Liver (tissue), 9 donors: Measurements from ENCODE around the gene FTCD. TPM values are rescaled to one million over a fixed set of nuclear protein-coding genes. Genes with fewer than 3 reads are reported as not detected.
"Not testable (repeated sequence)": the region's sequence is repeated elsewhere in the genome, so short reads cannot be mapped to it uniquely, and the experiment has no call there.

Experiments used
- DNase-seq: peaks from one replicate; pipeline ENCODE4 v3.0.0-alpha.2; 2017; ENCODE audit warnings: low spot score
- H3K27ac ChIP-seq, 2 donors: one replicate each; pipeline ENCODE4 v1.7.0; 2013; ENCODE audit warnings: inconsistent platforms in 2 of 2, low read length in 2 of 2, control low read depth in 1 of 2, low read depth in 1 of 2, mild to moderate bottlenecking in 1 of 2
- H3K27me3 ChIP-seq, 4 donors: one replicate each; pipeline versions ENCODE4 v1.6.1 to v1.7.0; 2013; ENCODE audit warnings: low read length in 3 of 4, inconsistent platforms in 1 of 4, mild to moderate bottlenecking in 1 of 4, moderate library complexity in 1 of 4; ENCODE audit not compliant: control insufficient read depth in 4 of 4, insufficient read depth in 4 of 4
- H3K36me3 ChIP-seq, 4 donors: one replicate each; pipeline versions ENCODE4 v1.6.1 to v1.7.0; 2013; ENCODE audit warnings: low read length in 3 of 4, mild to moderate bottlenecking in 3 of 4, low read depth in 1 of 4, moderate library complexity in 1 of 4; ENCODE audit not compliant: control insufficient read depth in 4 of 4, insufficient read depth in 3 of 4
- H3K4me1 ChIP-seq, 4 donors: one replicate each; pipeline versions ENCODE4 v1.6.1 to v1.7.0; 2013; ENCODE audit warnings: low read length in 3 of 4, mild to moderate bottlenecking in 3 of 4, moderate library complexity in 1 of 4; ENCODE audit not compliant: control insufficient read depth in 4 of 4, insufficient read depth in 4 of 4
- H3K4me3 ChIP-seq, 3 donors: one replicate each; pipeline versions ENCODE4 v1.6.1 to v1.7.0; 2013; ENCODE audit warnings: low read length in 3 of 3, control low read depth in 1 of 3, low read depth in 1 of 3, mild to moderate bottlenecking in 1 of 3
- H3K9ac ChIP-seq, 2 donors: one replicate each; pipeline ENCODE4 v1.7.0; 2013; ENCODE audit warnings: low read length in 2 of 2, mild to moderate bottlenecking in 2 of 2, moderate library complexity in 2 of 2, control low read depth in 1 of 2, low read depth in 1 of 2
- H3K9me3 ChIP-seq, 4 donors: one replicate each; pipeline versions ENCODE4 v1.6.1 to v1.7.0; 2013; ENCODE audit warnings: low read length in 3 of 4; ENCODE audit not compliant: control insufficient read depth in 4 of 4
- EGR1 ChIP-seq, 2 donors: IDR thresholded peaks; 2 replicates each; pipeline ENCODE4 v1.6.1; 2016 to 2018; ENCODE audit warnings: antibody characterized with exemption in 2 of 2, low read depth in 2 of 2
- FOXA1 ChIP-seq: IDR thresholded peaks from 2 replicates; pipeline ENCODE4 v1.6.1; 2016; ENCODE audit warnings: antibody characterized with exemption
- FOXA2 ChIP-seq: IDR thresholded peaks from 2 replicates; pipeline ENCODE4 v1.6.1; 2016; ENCODE audit warnings: antibody characterized with exemption
- GABPA ChIP-seq, 2 donors: IDR thresholded peaks in 1 of 2; conservative IDR thresholded peaks in 1 of 2; 2 replicates each; pipeline ENCODE4 v1.6.1; 2016; ENCODE audit warnings: antibody characterized with exemption in 2 of 2, mild to moderate bottlenecking in 1 of 2, moderate library complexity in 1 of 2
- HNF4A ChIP-seq, 2 donors: conservative IDR thresholded peaks; 2 replicates each; pipeline ENCODE4 v1.6.1; 2016; ENCODE audit warnings: antibody characterized with exemption in 2 of 2, mild to moderate bottlenecking in 2 of 2
- HNF4G ChIP-seq: IDR thresholded peaks from 2 replicates; pipeline ENCODE4 v1.6.1; 2016; ENCODE audit warnings: antibody characterized with exemption
- JUND ChIP-seq, 2 donors: IDR thresholded peaks; 2 replicates each; pipeline ENCODE4 v1.6.1; 2016; ENCODE audit warnings: antibody characterized with exemption in 2 of 2
- NR2F2 ChIP-seq: IDR thresholded peaks from 2 replicates; pipeline ENCODE4 v1.6.1; 2016; ENCODE audit warnings: antibody characterized with exemption
- RAD21 ChIP-seq, 2 donors: IDR thresholded peaks; 2 replicates each; pipeline ENCODE4 v1.6.1; 2016; ENCODE audit warnings: antibody characterized with exemption in 2 of 2, mild to moderate bottlenecking in 2 of 2
- RXRA ChIP-seq, 2 donors: IDR thresholded peaks; 2 replicates each; pipeline ENCODE4 v1.6.1; 2017 to 2018; ENCODE audit warnings: antibody characterized with exemption in 2 of 2, mild to moderate bottlenecking in 1 of 2
- SP1 ChIP-seq: IDR thresholded peaks from 2 replicates; pipeline ENCODE4 v1.6.1; 2018; ENCODE audit warnings: antibody characterized with exemption, mild to moderate bottlenecking
- TAF1 ChIP-seq: conservative IDR thresholded peaks from 2 replicates; pipeline ENCODE4 v1.6.1; 2016; ENCODE audit warnings: antibody characterized with exemption, mild to moderate bottlenecking
- YY1 ChIP-seq: IDR thresholded peaks from 2 replicates; pipeline ENCODE4 v1.6.1; 2016; ENCODE audit warnings: antibody characterized with exemption, mild to moderate bottlenecking
- WGBS: extraction: QIAGEN DNeasy Blood & Tissue Kit; methylation state at CpG from one replicate; pipeline ENCODE4 v1.1.7; 2013; 5-methylcytosine and 5-hydroxymethylcytosine counted together
- polyA plus RNA-seq, 2 donors: library from polyadenylated mRNA; stranded (reverse) in 1 of 2; unstranded in 1 of 2; fragments of 200-250 nt in 1 of 2; fragments of >200 nt in 1 of 2; fragmentation: Nextera tagmentation in 1 of 2; extraction: Ambion mirVana in 1 of 2; gene quantifications; one replicate each; pipeline versions ENCODE4 v1.2.1 to v1.2.3, GENCODE V29; 2013 to 2015
- total RNA-seq, 2 donors: library from RNA; depleted of rRNA; stranded (reverse); fragments of >200 nt; gene quantifications; one replicate each; pipeline ENCODE4 v1.2.3, GENCODE V29; 2014
- TF ChIP-seq, protein P1 (sequence below): IDR thresholded peaks from 2 replicates; pipeline ENCODE4 v1.6.1; 2016; ENCODE audit warnings: antibody characterized with exemption
- TF ChIP-seq, protein P2 (sequence below): IDR thresholded peaks from 2 replicates; pipeline ENCODE4 v1.6.1; 2016; ENCODE audit warnings: antibody characterized with exemption
- TF ChIP-seq, protein P3 (sequence below): IDR thresholded peaks from 2 replicates; pipeline ENCODE4 v1.6.1; 2016; ENCODE audit warnings: antibody characterized with exemption, mild to moderate bottlenecking
- TF ChIP-seq, protein P4 (sequence below): fragments of 150-350 bp; IDR thresholded peaks from 2 replicates; pipeline ENCODE4 v1.5.1; 2017; ENCODE audit warnings: improper control_type of control experiment, low read depth, low read length; ENCODE audit not compliant: missing input control
- TF ChIP-seq, protein P5 (sequence below): IDR thresholded peaks from 2 replicates; pipeline ENCODE4 v1.6.1; 2016; ENCODE audit warnings: antibody characterized with exemption
- donor health status: healthy.
- donor health status: healthy.
- donor health status: healthy.
- donor health status: healthy.
- donor health status: healthy.

Gene FTCD
- total and polyA plus RNA-seq, 4 donors: 130 to 182 (median 173) TPM

DNA sequence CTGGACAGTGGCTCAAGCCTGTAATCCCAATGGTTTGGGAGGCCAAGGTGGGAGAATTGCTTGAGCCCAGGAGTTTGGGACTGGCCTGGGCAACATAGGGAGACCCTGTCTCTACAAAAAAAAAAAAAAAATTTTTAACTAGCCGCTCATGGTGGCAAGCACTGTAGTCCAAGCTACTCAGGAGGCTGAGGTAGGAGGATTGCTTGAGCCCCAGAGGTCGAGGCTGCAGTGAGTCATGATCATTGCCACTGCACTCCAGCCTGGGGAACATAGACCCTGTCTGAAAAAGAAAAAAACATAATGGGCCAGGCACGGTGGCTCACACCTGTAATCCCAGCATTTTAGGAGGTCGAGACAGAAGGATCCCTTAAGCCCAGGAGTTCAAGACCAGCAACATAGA, 23.6 kb upstream of the FTCD start:
- H3K27ac ChIP-seq: no peak overlapping the region
- no peak for DNase-seq
- no peak overlapping the region for H3K9ac ChIP-seq
- no peak for TF ChIP-seq TAF1
- no peak for TF ChIP-seq FOXA1
- no peak for TF ChIP-seq EGR1 (IDR thresholded peaks at IDR 0.05; ENCODE audit: low read depth in 2 of 2)
- TF ChIP-seq, protein P1, sequence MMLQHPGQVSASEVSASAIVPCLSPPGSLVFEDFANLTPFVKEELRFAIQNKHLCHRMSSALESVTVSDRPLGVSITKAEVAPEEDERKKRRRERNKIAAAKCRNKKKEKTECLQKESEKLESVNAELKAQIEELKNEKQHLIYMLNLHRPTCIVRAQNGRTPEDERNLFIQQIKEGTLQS: no peak
- TF ChIP-seq, protein P2, sequence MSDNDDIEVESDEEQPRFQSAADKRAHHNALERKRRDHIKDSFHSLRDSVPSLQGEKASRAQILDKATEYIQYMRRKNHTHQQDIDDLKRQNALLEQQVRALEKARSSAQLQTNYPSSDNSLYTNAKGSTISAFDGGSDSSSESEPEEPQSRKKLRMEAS: no peak
- no peak for TF ChIP-seq YY1
- no peak for TF ChIP-seq GABPA (IDR thresholded peaks at IDR 0.05 in 1 of 2, conservative IDR thresholded peaks at IDR 0.05 in 1 of 2)
- TF ChIP-seq, protein P3, sequence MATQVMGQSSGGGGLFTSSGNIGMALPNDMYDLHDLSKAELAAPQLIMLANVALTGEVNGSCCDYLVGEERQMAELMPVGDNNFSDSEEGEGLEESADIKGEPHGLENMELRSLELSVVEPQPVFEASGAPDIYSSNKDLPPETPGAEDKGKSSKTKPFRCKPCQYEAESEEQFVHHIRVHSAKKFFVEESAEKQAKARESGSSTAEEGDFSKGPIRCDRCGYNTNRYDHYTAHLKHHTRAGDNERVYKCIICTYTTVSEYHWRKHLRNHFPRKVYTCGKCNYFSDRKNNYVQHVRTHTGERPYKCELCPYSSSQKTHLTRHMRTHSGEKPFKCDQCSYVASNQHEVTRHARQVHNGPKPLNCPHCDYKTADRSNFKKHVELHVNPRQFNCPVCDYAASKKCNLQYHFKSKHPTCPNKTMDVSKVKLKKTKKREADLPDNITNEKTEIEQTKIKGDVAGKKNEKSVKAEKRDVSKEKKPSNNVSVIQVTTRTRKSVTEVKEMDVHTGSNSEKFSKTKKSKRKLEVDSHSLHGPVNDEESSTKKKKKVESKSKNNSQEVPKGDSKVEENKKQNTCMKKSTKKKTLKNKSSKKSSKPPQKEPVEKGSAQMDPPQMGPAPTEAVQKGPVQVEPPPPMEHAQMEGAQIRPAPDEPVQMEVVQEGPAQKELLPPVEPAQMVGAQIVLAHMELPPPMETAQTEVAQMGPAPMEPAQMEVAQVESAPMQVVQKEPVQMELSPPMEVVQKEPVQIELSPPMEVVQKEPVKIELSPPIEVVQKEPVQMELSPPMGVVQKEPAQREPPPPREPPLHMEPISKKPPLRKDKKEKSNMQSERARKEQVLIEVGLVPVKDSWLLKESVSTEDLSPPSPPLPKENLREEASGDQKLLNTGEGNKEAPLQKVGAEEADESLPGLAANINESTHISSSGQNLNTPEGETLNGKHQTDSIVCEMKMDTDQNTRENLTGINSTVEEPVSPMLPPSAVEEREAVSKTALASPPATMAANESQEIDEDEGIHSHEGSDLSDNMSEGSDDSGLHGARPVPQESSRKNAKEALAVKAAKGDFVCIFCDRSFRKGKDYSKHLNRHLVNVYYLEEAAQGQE: no peak
- TF ChIP-seq, protein P4, sequence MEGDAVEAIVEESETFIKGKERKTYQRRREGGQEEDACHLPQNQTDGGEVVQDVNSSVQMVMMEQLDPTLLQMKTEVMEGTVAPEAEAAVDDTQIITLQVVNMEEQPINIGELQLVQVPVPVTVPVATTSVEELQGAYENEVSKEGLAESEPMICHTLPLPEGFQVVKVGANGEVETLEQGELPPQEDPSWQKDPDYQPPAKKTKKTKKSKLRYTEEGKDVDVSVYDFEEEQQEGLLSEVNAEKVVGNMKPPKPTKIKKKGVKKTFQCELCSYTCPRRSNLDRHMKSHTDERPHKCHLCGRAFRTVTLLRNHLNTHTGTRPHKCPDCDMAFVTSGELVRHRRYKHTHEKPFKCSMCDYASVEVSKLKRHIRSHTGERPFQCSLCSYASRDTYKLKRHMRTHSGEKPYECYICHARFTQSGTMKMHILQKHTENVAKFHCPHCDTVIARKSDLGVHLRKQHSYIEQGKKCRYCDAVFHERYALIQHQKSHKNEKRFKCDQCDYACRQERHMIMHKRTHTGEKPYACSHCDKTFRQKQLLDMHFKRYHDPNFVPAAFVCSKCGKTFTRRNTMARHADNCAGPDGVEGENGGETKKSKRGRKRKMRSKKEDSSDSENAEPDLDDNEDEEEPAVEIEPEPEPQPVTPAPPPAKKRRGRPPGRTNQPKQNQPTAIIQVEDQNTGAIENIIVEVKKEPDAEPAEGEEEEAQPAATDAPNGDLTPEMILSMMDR: no peak
- no peak for TF ChIP-seq HNF4G
- no peak for TF ChIP-seq RXRA (IDR thresholded peaks at IDR 0.05)
- TF ChIP-seq HNF4A (conservative IDR thresholded peaks at IDR 0.05): no peak
- no peak for TF ChIP-seq SP1
- no peak for TF ChIP-seq NR2F2
- no peak for TF ChIP-seq FOXA2
- no peak for TF ChIP-seq RAD21 (IDR thresholded peaks at IDR 0.05)
- TF ChIP-seq, protein P5, sequence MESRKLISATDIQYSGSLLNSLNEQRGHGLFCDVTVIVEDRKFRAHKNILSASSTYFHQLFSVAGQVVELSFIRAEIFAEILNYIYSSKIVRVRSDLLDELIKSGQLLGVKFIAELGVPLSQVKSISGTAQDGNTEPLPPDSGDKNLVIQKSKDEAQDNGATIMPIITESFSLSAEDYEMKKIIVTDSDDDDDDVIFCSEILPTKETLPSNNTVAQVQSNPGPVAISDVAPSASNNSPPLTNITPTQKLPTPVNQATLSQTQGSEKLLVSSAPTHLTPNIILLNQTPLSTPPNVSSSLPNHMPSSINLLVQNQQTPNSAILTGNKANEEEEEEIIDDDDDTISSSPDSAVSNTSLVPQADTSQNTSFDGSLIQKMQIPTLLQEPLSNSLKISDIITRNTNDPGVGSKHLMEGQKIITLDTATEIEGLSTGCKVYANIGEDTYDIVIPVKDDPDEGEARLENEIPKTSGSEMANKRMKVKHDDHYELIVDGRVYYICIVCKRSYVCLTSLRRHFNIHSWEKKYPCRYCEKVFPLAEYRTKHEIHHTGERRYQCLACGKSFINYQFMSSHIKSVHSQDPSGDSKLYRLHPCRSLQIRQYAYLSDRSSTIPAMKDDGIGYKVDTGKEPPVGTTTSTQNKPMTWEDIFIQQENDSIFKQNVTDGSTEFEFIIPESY: no peak
- no peak for TF ChIP-seq JUND (IDR thresholded peaks at IDR 0.05)
- no peak overlapping the region for H3K4me3 ChIP-seq
- WGBS: 96% methylated on average over 4 of the region's 4 CpGs
- peaks cover 0 to 4% (median 0%) of the 10 kb centered on the region in 4 donors for H3K4me1 ChIP-seq
- no peaks in the 10 kb centered on the region for H3K36me3 ChIP-seq
- H3K9me3 ChIP-seq: peaks cover 0 to 2% (median 0%) of the 10 kb centered on the region in 4 donors
- H3K27me3 ChIP-seq: no peaks in the 10 kb centered on the region

DNA sequence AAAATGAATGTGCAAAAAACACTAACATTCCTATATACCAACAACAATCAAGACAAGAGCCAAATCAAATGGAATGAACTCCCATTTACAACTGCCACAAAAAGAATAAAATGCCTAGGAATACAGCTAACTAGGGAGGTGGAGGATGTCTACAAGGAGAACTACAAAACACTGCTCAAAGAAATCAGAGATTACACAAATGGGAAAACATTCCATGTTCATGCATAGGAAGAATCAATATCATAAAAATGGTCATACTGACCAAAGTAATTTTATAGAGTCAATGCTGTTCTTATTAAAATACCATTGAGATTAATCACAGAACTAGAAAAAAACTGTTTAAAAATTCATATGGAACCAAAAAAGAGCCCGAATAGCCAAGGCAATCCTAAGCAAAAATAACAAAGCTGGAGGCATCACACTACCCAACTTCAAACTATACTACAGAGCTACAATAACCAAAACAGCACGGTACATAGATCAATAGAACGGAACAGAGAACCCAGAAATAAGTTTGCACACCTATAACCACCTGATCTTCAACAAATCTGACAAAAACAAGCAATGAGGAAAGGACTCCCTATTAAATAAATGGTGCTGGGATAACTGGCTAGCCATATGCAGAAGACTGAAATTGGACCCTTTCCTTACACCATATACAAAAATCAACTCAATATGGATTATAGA, 21.2 kb upstream of the FTCD start:
- not testable (repeated sequence) for H3K9me3 ChIP-seq, DNase-seq, H3K4me3 ChIP-seq, H3K36me3 ChIP-seq, H3K27me3 ChIP-seq, H3K4me1 ChIP-seq, H3K27ac ChIP-seq, H3K9ac ChIP-seq
- 92% methylated on average over 3 of the region's 3 CpGs for WGBS
